Measurements from ENCODE around the gene FGF14. TPM values are rescaled to one million over a fixed set of nuclear protein-coding genes. Genes with fewer than 3 reads are reported as not detected.

FGF14 gene
- total RNA-seq, 1 experiment from 2014 or later, result 0.22 TPM

- no CpG with 5 or more reads among the region's 3 CpGs for WGBS (ENCODE audit: extremely low coverage, insufficient read length, low lambda C conversion rate)
- Histone ChIP-seq H2AK5ac (ENCODE audit: insufficient read length, low read length) (no peak overlapping the region), H4K8ac (replicated peaks; ENCODE audit: insufficient read length, low read depth, low read length) (no peak overlapping the region), H2BK12ac (ENCODE audit: insufficient read length, low read depth, low read length) (no peak overlapping the region), H3K27me3 (ENCODE audit: insufficient read depth, low read length) (no peaks in the 10 kb centered on the region), H3K18ac (ENCODE audit: insufficient read length, low read depth, low read length) (no peak overlapping the region), H2BK15ac (ENCODE audit: low read depth, low read length) (no peak overlapping the region), H3K23ac (ENCODE audit: insufficient read length, low read depth, low read length) (no peak overlapping the region), H3K4ac (ENCODE audit: low read depth, low read length) (no peak overlapping the region), H4K91ac (ENCODE audit: insufficient read length, low read depth, low read length) (no peak overlapping the region), H3K27ac (ENCODE audit: insufficient read length, low read depth, low read length) (no peak overlapping the region), H3K23me2 (ENCODE audit: insufficient read length, low read depth, low read length, poor library complexity, severe bottlenecking) (no peaks in the 10 kb centered on the region), H4K5ac (ENCODE audit: insufficient read length, low read depth, low read length) (no peak overlapping the region), H4K20me1 (ENCODE audit: control insufficient read depth, insufficient read depth, insufficient read length) (no peaks in the 10 kb centered on the region), H3T11ph (ENCODE audit: low read length) (no peak overlapping the region), H2BK20ac (ENCODE audit: low read depth, low read length, poor library complexity, severe bottlenecking) (no peak overlapping the region), H2BK120ac (ENCODE audit: low read depth, low read length, poor library complexity, severe bottlenecking) (no peak overlapping the region), H2AFZ (ENCODE audit: low read length) (no peak overlapping the region), H3K79me2 (ENCODE audit: insufficient read depth, low read length) (no peaks in the 10 kb centered on the region), H3K9me3 (ENCODE audit: control insufficient read depth, low read depth, low read length) (no peaks in the 10 kb centered on the region), H2BK5ac (ENCODE audit: insufficient read length, low read length) (no peak overlapping the region), H3K56ac (ENCODE audit: insufficient read length, low read depth, low read length) (no peak overlapping the region), H3K4me1 (ENCODE audit: insufficient read depth, low read length) (no peaks in the 10 kb centered on the region), H3K14ac (ENCODE audit: insufficient read depth, low read length) (no peak overlapping the region), H3K79me1 (ENCODE audit: insufficient read depth, low read depth, low read length, poor library complexity, severe bottlenecking) (no peaks in the 10 kb centered on the region), H3K4me2 (ENCODE audit: insufficient read depth, insufficient read length, low read length) (no peak overlapping the region), H3K9ac (ENCODE audit: extremely low read depth, insufficient read length, low read length) (no peak overlapping the region)
- Mint-ChIP-seq H3K27ac (no peak overlapping the region), H3K4me1 (peaks cover under 1 to 2% of the 10 kb centered on the region in 2 experiments; a peak in 1 of 4 replicates), H3K4me3 (no peak overlapping the region), H3K27me3 (ENCODE audit: low read depth) (no peaks in the 10 kb centered on the region), H3K9me3 (no peaks in the 10 kb centered on the region; a peak in 1 of 5 replicates), H3K36me3 (ENCODE audit: insufficient read depth in 1 of 3, low read depth in 3 of 3) (no peaks in the 10 kb centered on the region; a peak in 1 of 7 replicates)
- DNase-seq, result no peak
- no peak for TF ChIP-seq CTCF (conservative IDR thresholded peaks at IDR 0.05)
Observed at GRCh38 chr13:101955764-101956163, 446.1 kb downstream of the FGF14 start.

Data from H9 (cell line).